HG03575 (cell line): ENCODE results near the gene C3AR1.

Experiments used
- ATAC-seq: cut with Tn5 transposase; IDR thresholded peaks from one replicate; pipeline ENCODE4 v1.9.1; 2021; ENCODE audit not compliant: unreplicated experiment, insufficient number of reproducible peaks, low FRiP score; ENCODE audit errors: extremely low read depth

Gene C3AR1

DNA sequence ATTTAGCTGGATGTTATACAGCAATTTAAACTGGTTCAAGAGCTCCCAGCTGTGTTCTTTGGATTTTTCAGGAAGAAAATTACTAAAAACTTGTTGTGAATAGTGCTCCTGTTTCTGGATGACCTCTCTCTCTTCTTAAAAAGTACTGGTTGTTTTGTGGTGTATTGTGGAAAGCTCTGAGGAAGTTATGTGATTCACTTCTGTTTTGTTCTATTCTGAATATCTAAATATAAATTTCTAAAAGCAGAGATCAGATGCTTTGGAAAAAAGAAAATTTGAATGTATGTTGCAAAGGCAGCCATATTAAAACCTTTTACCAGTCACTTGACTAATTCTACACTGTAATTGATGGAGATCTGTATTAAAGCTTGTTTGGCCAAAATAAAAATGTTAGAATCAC, 3.4 kb upstream of the C3AR1 start:
- ATAC-seq = no peak

DNA sequence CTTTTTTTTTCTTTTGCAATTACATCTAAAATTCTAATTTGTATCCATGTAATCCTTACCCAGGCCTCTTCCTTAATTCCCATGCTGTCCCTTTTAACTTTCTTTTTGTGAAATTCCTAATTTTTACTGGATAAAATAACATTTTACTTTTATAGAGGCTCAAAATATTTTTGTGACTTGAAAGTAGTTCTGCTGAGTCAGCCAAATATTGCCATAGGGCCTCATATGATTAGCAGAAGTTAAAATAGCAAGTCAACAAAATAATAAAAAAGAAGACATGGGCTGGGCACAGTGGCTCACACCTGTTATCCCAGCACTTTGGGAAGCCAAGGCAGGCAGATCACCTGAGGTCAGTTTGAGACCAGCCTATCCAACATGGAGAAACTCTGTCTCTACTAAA, 2.0 kb downstream of the C3AR1 start:
- ATAC-seq = no peak

DNA sequence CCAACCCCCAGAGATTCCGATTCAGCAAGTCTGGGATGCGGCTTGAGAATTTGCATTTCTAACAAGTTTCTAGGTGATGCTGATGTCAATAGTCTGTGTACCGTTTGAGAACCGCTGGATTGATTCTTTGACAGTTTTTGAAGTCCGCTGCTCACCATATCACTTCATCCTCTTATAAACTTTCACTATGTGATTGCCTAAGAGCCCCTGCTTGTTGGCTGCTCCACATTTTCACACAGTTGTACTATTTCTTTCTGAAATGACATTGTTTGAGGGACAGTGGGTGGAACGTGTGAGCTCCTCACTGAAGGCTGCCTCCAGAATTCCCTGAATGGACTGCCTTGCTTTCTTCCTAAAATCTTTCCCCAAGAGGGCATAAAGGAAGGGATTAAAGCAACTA, 7.7 kb downstream of the C3AR1 start:
- no peak for ATAC-seq

- no peak for ATAC-seq
Measured at GRCh38 chr12:8057839-8058238, 8.3 kb downstream of the C3AR1 start.

DNA sequence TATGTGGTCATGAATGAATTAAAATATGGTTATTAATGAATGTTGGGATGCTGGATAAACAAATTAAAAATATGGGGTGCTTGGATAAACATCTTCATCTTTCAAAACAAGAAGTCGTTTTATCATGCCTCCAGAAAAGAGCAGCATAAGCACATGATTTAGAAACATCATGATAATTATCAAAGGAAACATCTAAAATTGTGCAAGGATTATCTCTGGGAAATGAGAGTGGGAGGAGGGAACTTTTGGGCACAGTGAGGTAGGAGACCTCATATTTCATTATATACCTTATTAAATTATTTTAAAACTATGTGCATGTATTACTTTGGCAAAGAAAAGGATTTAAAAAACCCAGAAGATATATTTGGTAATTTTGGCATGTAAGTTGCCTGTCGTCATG, 8.9 kb downstream of the C3AR1 start:
- ATAC-seq = no peak

DNA sequence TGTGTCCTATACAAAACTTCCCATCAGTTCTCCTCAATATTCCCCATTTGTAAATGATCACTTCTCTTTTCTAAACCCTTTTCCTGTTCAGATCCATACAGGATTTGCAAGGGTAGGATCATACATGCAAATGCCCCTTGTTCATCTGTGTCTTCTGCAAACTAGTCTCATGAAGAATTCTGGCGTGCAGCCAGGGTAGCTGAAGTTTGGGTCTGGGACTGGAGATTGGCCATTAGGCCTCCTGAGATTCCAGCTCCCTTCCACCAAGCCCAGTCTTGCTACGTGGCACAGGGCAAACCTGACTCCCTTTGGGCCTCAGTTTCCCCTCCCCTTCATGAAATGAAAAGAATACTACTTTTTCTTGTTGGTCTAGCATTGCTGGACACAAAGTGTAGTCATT, 11.3 kb downstream of the C3AR1 start:
- no peak for ATAC-seq

GRCh38 chr12:8052679-8053078, 13.5 kb downstream of the C3AR1 start:
- ATAC-seq = no peak

GRCh38 chr12:8050600-8051250, 15.4 kb downstream of the C3AR1 start:
- no peak for ATAC-seq

DNA sequence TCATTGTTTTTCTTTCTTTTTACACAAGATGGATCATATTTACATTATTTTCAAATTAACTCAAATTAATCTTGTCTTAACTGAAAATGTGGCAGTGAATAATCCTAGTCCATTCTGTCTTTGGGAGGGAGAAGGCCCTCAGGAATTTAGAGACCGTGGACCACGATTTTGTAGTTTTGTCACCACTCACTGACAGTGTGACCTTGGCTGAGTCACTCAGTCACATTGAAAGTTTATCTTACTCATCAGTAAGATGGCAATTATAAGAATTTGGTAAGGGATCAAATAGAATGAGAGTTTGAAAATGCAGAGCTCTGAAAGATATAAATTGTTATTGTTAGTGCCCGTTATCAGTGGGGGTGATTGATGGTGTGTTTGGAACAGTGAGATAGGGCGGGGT, 17.3 kb downstream of the C3AR1 start:
- no peak for ATAC-seq

- ATAC-seq = no peak
Measured at GRCh38 chr12:8047842-8048241, 18.3 kb downstream of the C3AR1 start.

DNA sequence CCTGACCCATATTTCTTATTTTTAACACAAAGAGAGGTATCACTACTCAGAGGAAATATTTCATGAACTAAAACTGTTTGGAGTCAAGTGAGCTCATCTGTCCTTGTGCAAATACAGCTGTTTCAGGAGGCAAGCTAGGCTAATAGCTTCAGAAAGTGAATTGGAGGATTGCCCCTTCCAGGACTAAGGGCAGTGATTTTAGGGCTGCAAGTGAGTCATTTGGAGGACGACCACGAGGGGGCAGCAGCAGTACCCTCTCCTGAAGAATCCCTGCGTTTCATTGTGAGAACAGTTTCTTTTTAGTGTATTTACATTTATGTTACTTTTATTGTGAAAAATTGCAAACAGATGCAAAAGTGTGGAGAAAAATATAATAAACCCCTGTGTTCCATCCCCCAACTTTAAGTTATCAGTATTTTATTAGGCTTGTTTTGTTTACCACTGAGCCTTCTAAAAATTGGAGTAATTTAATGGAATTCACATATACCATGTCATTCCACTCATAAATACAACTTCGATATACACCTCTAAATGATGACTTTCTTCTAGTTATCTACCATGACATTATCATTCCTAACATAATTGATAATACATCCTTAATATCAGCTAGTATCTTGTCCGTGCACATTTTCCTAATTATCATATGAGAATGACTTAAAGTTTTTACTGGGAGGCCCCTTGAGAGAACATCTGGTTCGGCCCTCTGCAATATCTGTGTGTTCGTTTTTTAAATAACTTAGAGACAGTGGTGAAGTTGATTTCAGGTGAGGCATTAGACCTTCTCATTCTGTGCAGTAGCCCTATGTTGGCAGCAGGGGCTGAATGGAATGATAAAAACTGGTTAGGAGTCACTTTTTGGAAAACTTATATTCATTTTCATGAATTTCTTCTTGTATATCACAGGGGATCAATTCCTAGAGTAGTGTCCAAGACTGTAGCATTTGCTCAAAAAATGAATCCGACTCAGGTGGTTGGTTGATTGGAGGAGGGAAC, 19.9 kb downstream of the C3AR1 start:
- no peak for ATAC-seq

DNA sequence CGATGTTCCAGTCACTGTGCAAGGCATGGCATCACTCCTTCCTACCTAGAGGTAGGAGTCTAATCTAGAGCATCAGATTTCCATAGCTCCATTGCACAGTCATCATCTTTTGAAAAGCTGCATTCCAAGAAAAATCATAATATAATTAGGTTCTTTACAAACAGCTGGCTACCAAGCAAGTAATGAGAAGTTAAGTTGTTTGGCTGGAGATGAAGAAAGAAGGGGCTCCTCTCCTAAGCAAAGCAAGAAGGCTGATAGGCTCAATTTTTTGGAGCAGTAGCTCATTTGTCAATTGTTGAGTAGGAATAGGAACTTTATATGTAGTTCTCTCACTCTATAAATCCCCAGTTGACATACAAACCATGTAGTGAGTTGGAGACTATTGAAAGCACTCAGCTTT, 25.4 kb downstream of the C3AR1 start:
- no peak for ATAC-seq

GRCh38 chr12:8038659-8039114, 27.5 kb downstream of the C3AR1 start:
- ATAC-seq = no peak

GRCh38 chr12:8037947-8038346, 28.2 kb downstream of the C3AR1 start:
- ATAC-seq = no peak

DNA sequence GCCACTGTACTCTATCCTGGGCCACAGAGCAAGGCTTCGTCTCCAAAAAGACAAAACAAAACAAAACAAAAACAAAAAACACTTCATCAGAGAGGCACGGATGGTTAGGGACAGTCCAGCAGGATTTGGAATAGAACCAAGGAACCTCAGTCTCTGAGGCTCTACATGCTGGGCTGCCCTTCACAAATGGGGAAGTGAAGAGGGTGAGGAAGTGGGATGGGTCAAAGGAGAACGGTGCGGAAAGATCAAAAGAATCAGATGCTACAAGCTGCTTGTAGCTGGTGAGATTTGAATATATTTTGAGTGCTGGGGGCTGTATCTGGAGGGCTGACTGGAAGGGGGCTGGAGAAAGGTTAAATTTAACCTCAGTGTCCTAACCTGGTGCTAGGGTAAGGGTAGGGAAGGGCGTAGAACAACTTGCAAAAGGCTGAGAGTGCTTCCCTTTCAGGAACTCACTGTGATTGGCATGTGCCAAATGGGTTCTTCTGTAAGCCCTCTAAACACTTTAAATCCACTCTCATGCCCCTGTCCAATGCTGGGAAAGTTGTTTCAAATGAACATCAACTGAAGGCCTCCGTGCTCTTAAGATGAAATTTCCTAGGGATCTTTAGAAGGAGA, 29.0 kb downstream of the C3AR1 start:
- ATAC-seq = no peak

- no peak for ATAC-seq
Measured at GRCh38 chr12:8036346-8036745, 29.8 kb downstream of the C3AR1 start.

GRCh38 chr12:8035440-8036010, 30.6 kb downstream of the C3AR1 start:
- ATAC-seq = no peak

GRCh38 chr12:8034802-8035201, 31.4 kb downstream of the C3AR1 start:
- no peak for ATAC-seq

DNA sequence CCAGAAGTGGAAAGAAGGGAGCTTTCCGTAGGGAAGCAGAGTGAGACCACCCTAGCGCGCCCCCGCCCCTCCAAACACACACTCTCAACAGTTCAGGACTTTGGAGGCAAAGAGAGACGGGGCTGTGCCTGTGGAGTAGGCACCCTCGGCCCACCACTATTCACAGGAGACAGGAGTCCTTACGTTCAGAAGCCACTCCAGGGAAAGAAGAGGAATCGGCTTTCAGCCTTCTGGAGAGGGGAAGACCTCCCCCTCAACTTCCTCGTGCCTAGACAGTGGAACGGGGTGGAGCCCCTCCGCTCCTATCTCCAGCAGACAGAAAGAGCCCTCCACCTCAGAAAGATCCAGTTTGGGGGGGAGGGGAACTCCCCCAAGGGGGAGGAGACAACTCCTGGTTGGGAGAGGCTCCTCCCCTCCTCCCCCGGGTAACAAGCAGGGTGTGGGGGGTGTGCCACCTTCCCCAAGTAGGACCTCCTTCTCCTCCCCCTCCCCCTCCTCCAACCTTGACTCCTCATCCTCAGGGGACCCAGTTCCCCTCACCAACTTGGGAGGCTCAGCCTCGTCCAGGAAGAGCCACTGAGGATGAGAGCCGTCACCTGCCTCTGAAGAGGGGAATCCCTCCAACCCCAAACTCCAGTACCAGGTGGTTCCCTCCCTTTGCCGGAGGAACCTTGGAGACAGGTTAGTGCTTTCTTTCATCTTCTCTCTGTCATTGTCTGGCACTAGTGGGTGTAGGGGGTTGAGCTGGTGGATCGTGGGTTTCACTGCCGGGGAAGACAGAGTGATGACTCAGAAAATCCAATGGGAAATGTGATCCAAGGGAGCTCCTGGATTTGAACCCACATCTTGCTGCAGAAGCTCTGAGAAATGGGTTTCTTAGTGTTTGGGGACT, 32.8 kb downstream of the C3AR1 start:
- no peak for ATAC-seq
